AG10803 (cell line): ENCODE measurements around the gene RNPEPL1.

Experiments used
- DNase-seq: peaks from one replicate; pipeline ENCODE4 v3.0.0; 2010; ENCODE audit warnings: low read depth
- H3K4me3 ChIP-seq: 2 replicates; pipeline ENCODE4 v1.5.1; 2011; ENCODE audit warnings: mild to moderate bottlenecking, low read length, control low read depth
- TF ChIP-seq, protein P1 (sequence below): conservative IDR thresholded peaks from 2 replicates; pipeline ENCODE4 v1.5.1; 2011; ENCODE audit warnings: mild to moderate bottlenecking, low read length, control low read depth, inconsistent platforms

RNPEPL1 gene

DNA sequence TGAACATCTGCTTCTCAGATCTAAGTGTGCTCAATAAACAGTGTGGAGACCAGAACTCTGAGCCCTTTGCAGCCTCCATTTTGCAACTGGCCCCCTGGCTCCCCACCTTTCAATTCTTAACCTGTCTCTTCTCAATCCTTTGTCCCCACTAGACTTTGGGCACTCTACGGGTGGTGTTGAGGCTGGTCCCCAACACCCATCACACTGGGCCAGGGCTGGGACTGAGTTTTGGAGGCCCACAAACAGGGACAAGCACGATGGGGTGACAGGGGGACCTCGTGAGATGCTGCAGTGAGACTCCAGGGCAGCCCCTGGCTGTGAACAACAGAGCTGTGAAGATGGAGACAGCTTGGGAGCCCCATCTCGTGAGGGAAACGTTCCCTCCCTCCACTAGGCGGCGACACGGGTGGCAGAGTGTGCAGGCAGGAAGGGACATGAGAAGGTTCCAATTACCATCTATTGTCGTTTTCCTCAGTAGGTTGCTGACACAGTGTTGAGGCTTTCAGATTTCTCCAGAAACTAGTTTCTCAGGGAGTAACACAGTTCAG is 11.7 kb upstream of the RNPEPL1 start:
- DNase-seq, result peak; percentile 48
- TF ChIP-seq, protein P1, sequence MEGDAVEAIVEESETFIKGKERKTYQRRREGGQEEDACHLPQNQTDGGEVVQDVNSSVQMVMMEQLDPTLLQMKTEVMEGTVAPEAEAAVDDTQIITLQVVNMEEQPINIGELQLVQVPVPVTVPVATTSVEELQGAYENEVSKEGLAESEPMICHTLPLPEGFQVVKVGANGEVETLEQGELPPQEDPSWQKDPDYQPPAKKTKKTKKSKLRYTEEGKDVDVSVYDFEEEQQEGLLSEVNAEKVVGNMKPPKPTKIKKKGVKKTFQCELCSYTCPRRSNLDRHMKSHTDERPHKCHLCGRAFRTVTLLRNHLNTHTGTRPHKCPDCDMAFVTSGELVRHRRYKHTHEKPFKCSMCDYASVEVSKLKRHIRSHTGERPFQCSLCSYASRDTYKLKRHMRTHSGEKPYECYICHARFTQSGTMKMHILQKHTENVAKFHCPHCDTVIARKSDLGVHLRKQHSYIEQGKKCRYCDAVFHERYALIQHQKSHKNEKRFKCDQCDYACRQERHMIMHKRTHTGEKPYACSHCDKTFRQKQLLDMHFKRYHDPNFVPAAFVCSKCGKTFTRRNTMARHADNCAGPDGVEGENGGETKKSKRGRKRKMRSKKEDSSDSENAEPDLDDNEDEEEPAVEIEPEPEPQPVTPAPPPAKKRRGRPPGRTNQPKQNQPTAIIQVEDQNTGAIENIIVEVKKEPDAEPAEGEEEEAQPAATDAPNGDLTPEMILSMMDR, result peak; percentile 54
- H3K4me3 ChIP-seq, result no peak overlapping the region

DNA sequence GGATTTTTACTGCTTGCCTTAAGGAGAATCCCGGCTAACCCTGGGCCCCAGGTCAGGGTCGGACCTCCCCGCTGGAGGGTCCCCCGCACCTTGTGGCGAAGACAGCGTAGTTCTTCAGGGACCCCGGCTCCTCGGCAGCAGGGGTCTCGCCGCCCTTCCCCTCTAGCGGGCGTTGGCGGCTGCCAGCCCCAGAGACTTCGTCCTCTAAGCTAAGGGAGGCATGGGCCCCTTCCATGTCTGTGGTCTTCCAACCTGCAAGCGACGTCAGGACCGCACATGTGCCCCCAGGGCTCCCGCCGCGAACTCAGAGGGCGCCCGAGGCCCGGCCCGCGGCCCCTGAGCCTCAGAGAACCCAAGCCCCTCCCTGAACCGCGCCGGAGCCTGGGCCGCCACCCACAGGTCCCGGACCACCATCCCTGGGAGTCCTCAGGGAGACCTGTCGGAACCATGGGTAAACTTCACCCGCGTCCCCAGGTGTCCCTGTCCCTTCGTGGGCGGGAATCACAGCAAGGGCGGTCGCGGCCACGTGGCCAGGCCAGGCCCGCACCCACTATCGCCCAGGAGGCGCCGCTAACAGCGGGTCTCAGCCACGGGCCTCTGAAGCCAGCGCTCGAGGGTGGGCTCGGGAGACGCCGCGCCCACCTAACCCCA is 11.1 kb upstream of the RNPEPL1 start:
- peak overlapping the region; percentile 58 for H3K4me3 ChIP-seq
- DNase-seq, result no peak
- TF ChIP-seq, protein P1, result no peak

DNA sequence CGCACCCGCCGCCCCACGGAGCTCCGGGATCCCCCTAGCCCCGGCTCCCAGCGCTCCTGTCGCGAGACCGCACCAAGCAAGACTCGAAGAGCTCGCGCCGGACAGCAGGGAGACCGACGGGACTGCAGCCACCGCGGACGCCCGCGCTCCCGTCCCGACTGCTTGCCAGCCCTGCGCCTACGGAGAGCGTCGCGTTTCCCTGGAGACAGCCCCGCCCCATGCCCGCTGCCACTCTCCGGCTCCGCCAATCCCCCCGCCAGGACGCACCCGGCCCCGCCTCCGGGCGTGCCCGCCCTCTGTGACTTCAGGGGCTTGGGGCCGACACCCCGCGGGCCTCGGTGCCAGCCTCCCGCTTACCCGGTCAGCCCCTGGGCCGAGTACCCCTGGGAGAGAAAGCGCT is 10.5 kb upstream of the RNPEPL1 start, which contains the start of gene ANKMY1:
Gene ANKMY1, minus strand, starts transcription at position 181 of the 400 bp plus-strand sequence. CDS start 653 bp downstream, outside the sequence.
- peak; percentile 69 for DNase-seq
- TF ChIP-seq, protein P1, result no peak
- H3K4me3 ChIP-seq, result peak within 1 kb of the TSS; percentile 58

DNA sequence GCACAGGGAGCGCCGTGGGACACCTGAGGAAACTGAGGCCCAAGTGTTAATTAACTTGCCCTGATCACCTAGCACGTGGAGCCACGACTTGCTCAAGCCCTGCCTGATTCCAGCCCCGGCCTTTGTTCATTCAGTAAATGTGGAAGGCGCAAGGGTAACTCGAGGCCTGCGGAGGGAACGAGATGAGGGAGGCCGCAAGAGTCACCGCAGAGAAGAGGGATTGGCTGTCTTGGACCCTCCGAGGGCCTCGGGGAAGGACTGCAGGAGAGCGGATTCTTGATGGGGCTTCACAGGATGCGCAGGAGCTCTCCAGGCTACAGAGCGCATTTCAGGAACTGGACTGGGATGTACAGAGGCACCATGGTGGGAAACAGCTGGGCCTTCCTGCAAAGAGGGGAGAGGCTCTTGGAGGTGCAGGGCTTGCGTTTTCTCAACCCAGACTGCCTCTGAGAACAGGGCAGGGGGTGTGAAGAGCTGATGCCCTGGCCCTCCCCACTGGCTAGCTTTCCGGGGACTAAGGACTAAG is 10.0 kb upstream of the RNPEPL1 start:
- H3K4me3 ChIP-seq, result peak overlapping the region; percentile 58
- DNase-seq, result no peak
- TF ChIP-seq, protein P1, result no peak

DNA sequence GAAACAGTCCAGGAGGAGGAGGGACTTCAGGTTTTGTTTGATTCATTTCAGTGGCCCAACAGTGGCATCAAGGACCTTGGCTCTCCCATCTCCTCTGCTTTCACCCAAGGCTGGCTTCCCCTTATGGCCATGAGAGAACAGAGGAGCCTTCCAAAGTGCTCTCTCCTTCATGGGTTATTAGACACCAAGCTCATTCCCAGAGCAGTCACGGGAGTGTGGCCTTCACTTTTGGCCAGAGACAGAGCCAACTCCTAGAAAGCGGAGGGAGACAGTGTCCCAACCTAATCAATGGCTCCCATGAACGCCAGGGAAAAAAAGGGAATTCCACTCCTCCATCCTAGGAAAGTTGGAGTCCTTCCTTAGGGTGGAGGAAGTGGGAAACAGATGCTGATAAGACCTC is 9.0 kb upstream of the RNPEPL1 start:
- TF ChIP-seq, protein P1, result no peak
- no peak for DNase-seq
- no peak overlapping the region for H3K4me3 ChIP-seq

DNA sequence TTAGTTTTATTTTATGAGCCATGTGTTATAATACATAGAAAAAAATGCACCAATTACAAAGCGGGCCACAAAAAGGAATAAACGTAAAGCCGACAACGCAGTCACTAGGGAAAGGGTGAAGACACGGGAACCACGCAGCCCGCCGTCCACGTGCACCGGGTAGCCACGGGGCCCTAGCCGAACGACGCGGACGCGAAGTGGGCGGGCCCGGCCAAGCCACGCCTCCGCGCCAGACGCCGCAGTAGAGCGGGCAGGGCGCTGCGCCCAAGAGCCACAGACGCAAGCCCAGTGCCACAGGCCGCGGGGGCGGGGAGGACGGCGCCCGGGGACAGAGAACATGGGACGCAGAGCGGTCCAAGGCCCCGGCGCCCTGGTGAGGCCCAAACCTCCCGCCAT is 8.2 kb upstream of the RNPEPL1 start, which contains the start of gene DUSP28:
Gene DUSP28, plus strand, starts transcription at position 274 of the 396 bp plus-strand sequence. CDS start 328 bp downstream, outside the sequence.
- DNase-seq, result peak; percentile 85
- peak within 1 kb of the TSS; percentile 65 for H3K4me3 ChIP-seq
- TF ChIP-seq, protein P1, result no peak
